Esophagus squamous epithelium (tissue), 5 donors: ENCODE results near the gene CNPY1. TPM values are rescaled to one million over a fixed set of nuclear protein-coding genes. Genes with fewer than 3 reads are reported as not detected.

Experiments
- DNase-seq: peaks from one replicate; lab custom pipeline; 2025; lab: John Stamatoyannopoulos, UW
- H3K27ac ChIP-seq, 4 donors: fragments of 200-600 bp; sonication (generic); one replicate each; pipeline ENCODE4 v1.5.1; 2016 to 2019; ENCODE audit warnings: mild to moderate bottlenecking in 1 of 4
- H3K27me3 ChIP-seq, 4 donors: fragments of 200-600 bp; sonication (generic); 1 replicate in 3 of 4; 2 replicates in 1 of 4; pipeline versions ENCODE4 v1.5.1 to v1.6.0; 2017 to 2021; ENCODE audit warnings: antibody characterized with exemption in 1 of 4
- H3K36me3 ChIP-seq, 3 donors: fragments of 200-600 bp; sonication (generic); one replicate each; pipeline ENCODE4 v1.5.1; 2016 to 2019
- H3K4me1 ChIP-seq, 3 donors: fragments of 200-600 bp; sonication (generic); one replicate each; pipeline ENCODE4 v1.5.1; 2017 to 2019
- H3K4me3 ChIP-seq, 4 donors: fragments of 200-600 bp; sonication (generic); 1 replicate in 3 of 4; 2 replicates in 1 of 4; pipeline ENCODE4 v1.5.1; 2016 to 2019; ENCODE audit warnings: mild to moderate bottlenecking in 2 of 4, moderate library complexity in 1 of 4
- H3K9me3 ChIP-seq, 3 donors: fragments of 200-600 bp; sonication (generic); one replicate each; pipeline ENCODE4 v1.5.1; 2016 to 2019
- CTCF ChIP-seq, 6 experiments: fragments of 450-650 bp in 4 of 6; fragments of 200-600 bp in 2 of 6; sonication (generic) in 2 of 6; IDR thresholded peaks; one replicate each; pipeline ENCODE4 v1.5.1; 2016 to 2019; ENCODE audit warnings: antibody characterized with exemption in 6 of 6, mild to moderate bottlenecking in 4 of 6, moderate library complexity in 4 of 6
- POLR2A ChIP-seq, 4 donors: fragments of 450-650 bp; IDR thresholded peaks; one replicate each; pipeline ENCODE4 v1.6.1; 2017; ENCODE audit warnings: antibody characterized with exemption in 4 of 4, mild to moderate bottlenecking in 4 of 4, moderate library complexity in 3 of 4
- WGBS, 2 donors: methylation state at CpG; one replicate each; pipeline ENCODE4 v1.1.5; 2018; 5-methylcytosine and 5-hydroxymethylcytosine counted together
- intact Hi-C: fragments of 100-400 bp; cut with DNase I; formaldehyde crosslinking; loops from one replicate; pipeline ENCODE4 v1.15.0; 2022
- total RNA-seq, 4 donors: library from RNA; depleted of rRNA; stranded (reverse); fragments of >200 nt; gene quantifications; one replicate each; pipeline ENCODE4 v1.1.0, GENCODE V29; 2016
- donor health status: DM: yes; HTN: yes; CAD: no.

CNPY1 gene
- total RNA-seq, 4 donors from 2014 or later, result not detected

- Histone ChIP-seq H3K9me3 (no peaks in the 10 kb centered on the region), H3K4me1 (peaks cover 0 to 9% (median 0%) of the 10 kb centered on the region in 3 donors), H3K36me3 (no peaks in the 10 kb centered on the region), H3K4me3 (no peak overlapping the region), H3K27me3 (peaks cover 0 to 78% (median 0%) of the 10 kb centered on the region in 4 donors), H3K27ac (no peak overlapping the region)
- no peak for DNase-seq
- TF ChIP-seq POLR2A (IDR thresholded peaks at IDR 0.05), result no peak
- TF ChIP-seq CTCF (IDR thresholded peaks at IDR 0.05), result no peak
- intact Hi-C loops, result loop anchor here (10.0 kb wide), 1 partner anchor 144 kb away; no protein-coding TSS in a partner anchor
- WGBS, 2 donors, result 73 to 91% methylated on average over 6 to 11 of the region's 20 CpGs
These were observed 44.1 kb upstream of the CNPY1 start for GRCh38 chr7:155590215-155591018.

- TF ChIP-seq CTCF (IDR thresholded peaks at IDR 0.05) (no peak), POLR2A (IDR thresholded peaks at IDR 0.05) (no peak)
- Histone ChIP-seq H3K4me1 (peaks cover 0 to 17% (median 0%) of the 10 kb centered on the region in 3 donors), H3K36me3 (no peaks in the 10 kb centered on the region), H3K9me3 (no peaks in the 10 kb centered on the region), H3K4me3 (no peak overlapping the region), H3K27me3 (peaks cover 0 to 85% (median 0%) of the 10 kb centered on the region in 4 donors), H3K27ac (no peak overlapping the region)
- 86 to 89% methylated on average over 9 to 16 of the region's 29 CpGs for WGBS, 2 donors
- intact Hi-C loops, result no loop called here
- no peak for DNase-seq
These were observed 42.9 kb upstream of the CNPY1 start for GRCh38 chr7:155589001-155589980.

GRCh38 chr7:155588468-155588998, 42.2 kb upstream of the CNPY1 start:
- DNase-seq, result no peak
- TF ChIP-seq CTCF (IDR thresholded peaks at IDR 0.05) (no peak), POLR2A (IDR thresholded peaks at IDR 0.05) (no peak)
- Histone ChIP-seq H3K9me3 (no peaks in the 10 kb centered on the region), H3K4me1 (peaks cover 0 to 17% (median 0%) of the 10 kb centered on the region in 3 donors), H3K27me3 (peaks cover 0 to 85% (median 0%) of the 10 kb centered on the region in 4 donors), H3K27ac (no peak overlapping the region), H3K4me3 (no peak overlapping the region), H3K36me3 (no peaks in the 10 kb centered on the region)
- intact Hi-C loops, result no loop called here
- 82 to 85% methylated on average over 10 of the region's 10 CpGs for WGBS, 2 donors

- DNase-seq, result no peak
- Histone ChIP-seq H3K27ac (no peak overlapping the region), H3K4me1 (peaks cover 0 to 17% (median 0%) of the 10 kb centered on the region in 3 donors), H3K9me3 (no peaks in the 10 kb centered on the region), H3K4me3 (no peak overlapping the region), H3K36me3 (no peaks in the 10 kb centered on the region), H3K27me3 (peaks cover 0 to 85% (median 0%) of the 10 kb centered on the region in 4 donors)
- 94 to 98% methylated on average over 7 to 9 of the region's 10 CpGs for WGBS, 2 donors
- TF ChIP-seq CTCF (IDR thresholded peaks at IDR 0.05), result no peak
- no peak for TF ChIP-seq POLR2A (IDR thresholded peaks at IDR 0.05)
- intact Hi-C loops, result no loop called here
These were observed 41.1 kb upstream of the CNPY1 start for GRCh38 chr7:155587486-155587885.
